ENCODE data around the gene RSU1.

The RSU1 gene

GRCh38 chr10:16820421-16820820, 3.2 kb upstream of the RSU1 start:
- H3K36me3 ChIP-seq (ENCODE audit: control insufficient read depth, insufficient read depth, low read length), result no peaks in the 10 kb centered on the region
- no peak overlapping the region for H3K9ac ChIP-seq (ENCODE audit: low read depth, low read length)

GRCh38 chr10:16820018-16820417, 2.8 kb upstream of the RSU1 start:
- no peaks in the 10 kb centered on the region for H3K27me3 ChIP-seq (ENCODE audit: control insufficient read depth, insufficient read depth, low read length)
- peaks cover 10% of the 10 kb centered on the region for H3K9me3 ChIP-seq (ENCODE audit: control insufficient read depth, insufficient read depth, low read length)
- no peak overlapping the region for H3K9ac ChIP-seq (ENCODE audit: low read depth, low read length)
- H3K4me3 ChIP-seq (ENCODE audit: low read depth, low read length), result no peak overlapping the region
- H3K4me1 ChIP-seq (ENCODE audit: control insufficient read depth, insufficient read depth, low read length), result no peaks in the 10 kb centered on the region
- H3K36me3 ChIP-seq (ENCODE audit: control insufficient read depth, insufficient read depth, low read length), result no peaks in the 10 kb centered on the region

More at GRCh38 chr10:16820421-16820820, 3.2 kb upstream of the RSU1 start:
- no peaks in the 10 kb centered on the region for H3K27me3 ChIP-seq (ENCODE audit: control insufficient read depth, insufficient read depth, low read length)
- H3K4me3 ChIP-seq (ENCODE audit: low read depth, low read length), result no peak overlapping the region
- peaks cover 10% of the 10 kb centered on the region for H3K9me3 ChIP-seq (ENCODE audit: control insufficient read depth, insufficient read depth, low read length)
- H3K4me1 ChIP-seq (ENCODE audit: control insufficient read depth, insufficient read depth, low read length), result no peaks in the 10 kb centered on the region

- Histone ChIP-seq H3K4me3 (ENCODE audit: low read depth, low read length) (no peak overlapping the region), H3K9ac (ENCODE audit: low read depth, low read length) (no peak overlapping the region), H3K27me3 (ENCODE audit: control insufficient read depth, insufficient read depth, low read length) (no peaks in the 10 kb centered on the region), H3K9me3 (ENCODE audit: control insufficient read depth, insufficient read depth, low read length) (peaks cover 10% of the 10 kb centered on the region), H3K4me1 (ENCODE audit: control insufficient read depth, insufficient read depth, low read length) (no peaks in the 10 kb centered on the region), H3K36me3 (ENCODE audit: control insufficient read depth, insufficient read depth, low read length) (no peaks in the 10 kb centered on the region)
Measured at GRCh38 chr10:16819436-16819835, 2.2 kb upstream of the RSU1 start.

- peaks cover 10% of the 10 kb centered on the region for H3K9me3 ChIP-seq (ENCODE audit: control insufficient read depth, insufficient read depth, low read length)
- no peak overlapping the region for H3K4me3 ChIP-seq (ENCODE audit: low read depth, low read length)
- H3K27me3 ChIP-seq (ENCODE audit: control insufficient read depth, insufficient read depth, low read length), result no peaks in the 10 kb centered on the region
- no peaks in the 10 kb centered on the region for H3K36me3 ChIP-seq (ENCODE audit: control insufficient read depth, insufficient read depth, low read length)
- H3K9ac ChIP-seq (ENCODE audit: low read depth, low read length), result no peak overlapping the region
- no peaks in the 10 kb centered on the region for H3K4me1 ChIP-seq (ENCODE audit: control insufficient read depth, insufficient read depth, low read length)
Measured at GRCh38 chr10:16819026-16819425, 1.8 kb upstream of the RSU1 start.

- peak overlapping the region; percentile 98 for H3K4me3 ChIP-seq (ENCODE audit: low read depth, low read length)
- no peaks in the 10 kb centered on the region for H3K27me3 ChIP-seq (ENCODE audit: control insufficient read depth, insufficient read depth, low read length)
- peak overlapping the region; percentile 8 for H3K9ac ChIP-seq (ENCODE audit: low read depth, low read length)
- no peaks in the 10 kb centered on the region for H3K9me3 ChIP-seq (ENCODE audit: control insufficient read depth, insufficient read depth, low read length)
- no peaks in the 10 kb centered on the region for H3K4me1 ChIP-seq (ENCODE audit: control insufficient read depth, insufficient read depth, low read length)
- no peaks in the 10 kb centered on the region for H3K36me3 ChIP-seq (ENCODE audit: control insufficient read depth, insufficient read depth, low read length)
Measured at GRCh38 chr10:16816830-16817124, 447 bp downstream of the RSU1 start.

- no peaks in the 10 kb centered on the region for H3K36me3 ChIP-seq (ENCODE audit: control insufficient read depth, insufficient read depth, low read length)
- no peaks in the 10 kb centered on the region for H3K4me1 ChIP-seq (ENCODE audit: control insufficient read depth, insufficient read depth, low read length)
- peak overlapping the region; percentile 98 for H3K4me3 ChIP-seq (ENCODE audit: low read depth, low read length)
- no peak overlapping the region for H3K9ac ChIP-seq (ENCODE audit: low read depth, low read length)
- no peaks in the 10 kb centered on the region for H3K27me3 ChIP-seq (ENCODE audit: control insufficient read depth, insufficient read depth, low read length)
- H3K9me3 ChIP-seq (ENCODE audit: control insufficient read depth, insufficient read depth, low read length), result no peaks in the 10 kb centered on the region
Measured at GRCh38 chr10:16816171-16816570, 1.1 kb downstream of the RSU1 start.

- no peaks in the 10 kb centered on the region for H3K27me3 ChIP-seq (ENCODE audit: control insufficient read depth, insufficient read depth, low read length)
- no peaks in the 10 kb centered on the region for H3K4me1 ChIP-seq (ENCODE audit: control insufficient read depth, insufficient read depth, low read length)
- no peak overlapping the region for H3K4me3 ChIP-seq (ENCODE audit: low read depth, low read length)
- H3K9me3 ChIP-seq (ENCODE audit: control insufficient read depth, insufficient read depth, low read length), result no peaks in the 10 kb centered on the region
- no peak overlapping the region for H3K9ac ChIP-seq (ENCODE audit: low read depth, low read length)
- no peaks in the 10 kb centered on the region for H3K36me3 ChIP-seq (ENCODE audit: control insufficient read depth, insufficient read depth, low read length)
Measured at GRCh38 chr10:16814012-16814411, 3.2 kb downstream of the RSU1 start.

GRCh38 chr10:16812676-16813075, 4.5 kb downstream of the RSU1 start:
- no peaks in the 10 kb centered on the region for H3K4me1 ChIP-seq (ENCODE audit: control insufficient read depth, insufficient read depth, low read length)
- no peaks in the 10 kb centered on the region for H3K9me3 ChIP-seq (ENCODE audit: control insufficient read depth, insufficient read depth, low read length)
- H3K9ac ChIP-seq (ENCODE audit: low read depth, low read length), result no peak overlapping the region
- H3K4me3 ChIP-seq (ENCODE audit: low read depth, low read length), result no peak overlapping the region
- H3K36me3 ChIP-seq (ENCODE audit: control insufficient read depth, insufficient read depth, low read length), result no peaks in the 10 kb centered on the region
- no peaks in the 10 kb centered on the region for H3K27me3 ChIP-seq (ENCODE audit: control insufficient read depth, insufficient read depth, low read length)

- no peaks in the 10 kb centered on the region for H3K9me3 ChIP-seq (ENCODE audit: control insufficient read depth, insufficient read depth, low read length)
- no peak overlapping the region for H3K4me3 ChIP-seq (ENCODE audit: low read depth, low read length)
- H3K27me3 ChIP-seq (ENCODE audit: control insufficient read depth, insufficient read depth, low read length), result no peaks in the 10 kb centered on the region
- no peak overlapping the region for H3K9ac ChIP-seq (ENCODE audit: low read depth, low read length)
- no peaks in the 10 kb centered on the region for H3K4me1 ChIP-seq (ENCODE audit: control insufficient read depth, insufficient read depth, low read length)
- no peaks in the 10 kb centered on the region for H3K36me3 ChIP-seq (ENCODE audit: control insufficient read depth, insufficient read depth, low read length)
Measured at GRCh38 chr10:16811765-16812164, 5.5 kb downstream of the RSU1 start.

GRCh38 chr10:16811292-16811691, 5.9 kb downstream of the RSU1 start:
- Histone ChIP-seq H3K9me3 (ENCODE audit: control insufficient read depth, insufficient read depth, low read length) (no peaks in the 10 kb centered on the region), H3K4me3 (ENCODE audit: low read depth, low read length) (no peak overlapping the region), H3K9ac (ENCODE audit: low read depth, low read length) (no peak overlapping the region), H3K4me1 (ENCODE audit: control insufficient read depth, insufficient read depth, low read length) (no peaks in the 10 kb centered on the region), H3K36me3 (ENCODE audit: control insufficient read depth, insufficient read depth, low read length) (no peaks in the 10 kb centered on the region), H3K27me3 (ENCODE audit: control insufficient read depth, insufficient read depth, low read length) (no peaks in the 10 kb centered on the region)

GRCh38 chr10:16809074-16809718, 8.0 kb downstream of the RSU1 start:
- no peaks in the 10 kb centered on the region for H3K4me1 ChIP-seq (ENCODE audit: control insufficient read depth, insufficient read depth, low read length)
- H3K27me3 ChIP-seq (ENCODE audit: control insufficient read depth, insufficient read depth, low read length), result no peaks in the 10 kb centered on the region
- H3K4me3 ChIP-seq (ENCODE audit: low read depth, low read length), result no peak overlapping the region
- H3K9ac ChIP-seq (ENCODE audit: low read depth, low read length), result no peak overlapping the region
- H3K9me3 ChIP-seq (ENCODE audit: control insufficient read depth, insufficient read depth, low read length), result no peaks in the 10 kb centered on the region
- H3K36me3 ChIP-seq (ENCODE audit: control insufficient read depth, insufficient read depth, low read length), result no peaks in the 10 kb centered on the region

- H3K36me3 ChIP-seq (ENCODE audit: control insufficient read depth, insufficient read depth, low read length), result no peaks in the 10 kb centered on the region
Measured at GRCh38 chr10:16804123-16804522, 13.1 kb downstream of the RSU1 start.

More at GRCh38 chr10:16804123-16804522, 13.1 kb downstream of the RSU1 start:
- H3K9ac ChIP-seq (ENCODE audit: low read depth, low read length), result no peak overlapping the region
- H3K27me3 ChIP-seq (ENCODE audit: control insufficient read depth, insufficient read depth, low read length), result no peaks in the 10 kb centered on the region
- H3K9me3 ChIP-seq (ENCODE audit: control insufficient read depth, insufficient read depth, low read length), result no peaks in the 10 kb centered on the region
- peaks cover 3% of the 10 kb centered on the region for H3K4me1 ChIP-seq (ENCODE audit: control insufficient read depth, insufficient read depth, low read length)
- H3K4me3 ChIP-seq (ENCODE audit: low read depth, low read length), result no peak overlapping the region

Measured in iPS-15b (cell line).